ENCODE measurements around the gene TBC1D17. TPM values are rescaled to one million over a fixed set of nuclear protein-coding genes. Genes with fewer than 3 reads are reported as not detected.

Gene TBC1D17
- total RNA-seq, 1 donor from 2014 or later = 44.6 TPM

DNA sequence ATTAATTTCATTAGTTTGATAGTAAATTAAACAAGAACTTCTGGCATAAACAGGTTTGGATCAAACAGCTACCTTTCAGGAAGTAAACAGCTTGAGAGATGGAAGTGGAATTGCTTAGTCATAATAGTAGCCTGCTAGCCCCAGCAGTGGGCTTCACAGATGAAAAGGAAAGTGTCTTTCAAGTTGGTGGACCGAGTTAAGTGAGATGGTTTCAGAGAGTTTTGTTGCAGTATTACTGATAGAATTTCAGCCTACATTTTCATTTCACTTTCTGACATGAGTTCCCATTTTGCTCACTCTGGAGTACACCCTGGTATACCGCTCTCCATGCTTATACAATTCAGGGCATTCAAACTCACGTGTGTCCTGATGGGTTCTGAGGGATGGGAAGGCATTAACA, 28.6 kb upstream of the TBC1D17 start:
- Histone ChIP-seq H3K9me3 (no peaks in the 10 kb centered on the region), H3K27ac (no peak overlapping the region), H3K4me1 (peaks cover 4 to 10% of the 10 kb centered on the region in 2 donors), H3K27me3 (no peaks in the 10 kb centered on the region), H3K4me3 (no peak overlapping the region), H3K36me3 (no peaks in the 10 kb centered on the region)
- DNase-seq (ENCODE audit: low spot score in 2 of 2) = no peak
- intact Hi-C loops (cut with DNase I) = no loop called here
- TF ChIP-seq, protein P1, sequence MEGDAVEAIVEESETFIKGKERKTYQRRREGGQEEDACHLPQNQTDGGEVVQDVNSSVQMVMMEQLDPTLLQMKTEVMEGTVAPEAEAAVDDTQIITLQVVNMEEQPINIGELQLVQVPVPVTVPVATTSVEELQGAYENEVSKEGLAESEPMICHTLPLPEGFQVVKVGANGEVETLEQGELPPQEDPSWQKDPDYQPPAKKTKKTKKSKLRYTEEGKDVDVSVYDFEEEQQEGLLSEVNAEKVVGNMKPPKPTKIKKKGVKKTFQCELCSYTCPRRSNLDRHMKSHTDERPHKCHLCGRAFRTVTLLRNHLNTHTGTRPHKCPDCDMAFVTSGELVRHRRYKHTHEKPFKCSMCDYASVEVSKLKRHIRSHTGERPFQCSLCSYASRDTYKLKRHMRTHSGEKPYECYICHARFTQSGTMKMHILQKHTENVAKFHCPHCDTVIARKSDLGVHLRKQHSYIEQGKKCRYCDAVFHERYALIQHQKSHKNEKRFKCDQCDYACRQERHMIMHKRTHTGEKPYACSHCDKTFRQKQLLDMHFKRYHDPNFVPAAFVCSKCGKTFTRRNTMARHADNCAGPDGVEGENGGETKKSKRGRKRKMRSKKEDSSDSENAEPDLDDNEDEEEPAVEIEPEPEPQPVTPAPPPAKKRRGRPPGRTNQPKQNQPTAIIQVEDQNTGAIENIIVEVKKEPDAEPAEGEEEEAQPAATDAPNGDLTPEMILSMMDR (IDR thresholded peaks at IDR 0.05) = no peak

DNA sequence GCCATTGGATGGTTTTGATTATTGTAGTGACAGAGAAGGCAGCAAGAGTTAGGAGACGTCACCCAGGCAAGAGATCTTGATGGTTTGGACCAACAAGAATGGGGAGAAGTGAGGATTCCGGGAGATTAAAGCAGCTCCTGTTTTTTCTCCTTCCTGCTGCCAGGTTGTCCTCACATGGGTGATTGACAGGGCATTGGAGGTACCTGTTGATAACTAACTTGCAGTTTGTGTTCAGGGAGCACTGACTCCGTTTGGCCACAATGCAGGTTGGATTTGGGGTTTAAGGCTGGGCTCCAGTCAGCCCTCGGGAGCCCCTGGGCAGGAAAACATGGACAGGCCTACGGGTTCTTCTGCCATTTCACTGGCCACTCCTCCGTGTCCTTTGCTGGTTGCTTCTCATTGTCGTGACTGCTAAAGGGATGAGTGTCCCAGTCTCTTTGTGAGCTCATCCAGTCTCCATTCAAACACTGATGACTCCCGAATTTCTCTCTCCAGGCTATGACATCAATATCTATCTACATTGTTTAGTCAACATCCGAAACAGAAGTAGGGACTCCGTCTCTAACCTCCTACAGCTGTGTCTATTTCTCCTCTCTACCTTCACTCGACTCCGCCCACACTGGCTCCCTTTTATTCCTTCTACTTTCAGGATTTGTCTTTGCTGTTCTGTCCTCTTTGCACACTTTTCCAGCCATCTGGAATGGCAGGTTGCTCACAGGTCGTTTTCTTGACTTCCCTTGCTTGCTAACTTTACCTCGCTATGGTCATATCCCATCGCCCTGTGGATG, 27.9 kb upstream of the TBC1D17 start:
- H3K36me3 ChIP-seq = peaks cover 3 to 4% of the 10 kb centered on the region in 2 donors
- H3K27ac ChIP-seq = peak overlapping the region; percentile 99 to 100
- intact Hi-C loops (cut with DNase I) = loop anchor here (1.0 to 10.0 kb wide), 6 partner anchors 31 to 1215 kb away; partner anchors contain the start of genes DBP, FUZ, MED25 and PRMT1
- no peaks in the 10 kb centered on the region for H3K9me3 ChIP-seq
- TF ChIP-seq, protein P1 (IDR thresholded peaks at IDR 0.05) = no peak
- peak overlapping the region in 1 of 2 donors; percentile 90 for H3K4me3 ChIP-seq
- no peak for DNase-seq (ENCODE audit: low spot score in 2 of 2)
- H3K27me3 ChIP-seq = no peaks in the 10 kb centered on the region
- H3K4me1 ChIP-seq = peaks cover 4 to 10% of the 10 kb centered on the region in 2 donors

DNA sequence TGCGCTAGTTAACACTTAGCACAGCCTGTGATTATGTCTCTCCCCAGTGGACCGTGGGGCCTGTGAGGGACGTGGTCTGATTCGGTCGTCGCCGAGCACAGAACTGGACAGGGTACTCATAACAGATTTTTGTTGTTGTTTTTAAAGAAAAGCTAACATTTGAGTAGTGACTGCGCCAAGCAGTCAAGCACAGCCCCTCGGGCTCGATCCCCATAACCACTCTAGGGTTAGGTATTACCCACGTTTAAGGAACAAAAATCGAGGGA, 27.3 kb upstream of the TBC1D17 start:
- H3K27ac ChIP-seq = peak overlapping the region; percentile 99 to 100
- no peak for DNase-seq (ENCODE audit: low spot score in 2 of 2)
- no peaks in the 10 kb centered on the region for H3K27me3 ChIP-seq
- intact Hi-C loops (cut with DNase I) = loop anchor here (1.0 to 10.0 kb wide), 6 partner anchors 32 to 1215 kb away; partner anchors contain the start of genes DBP, FUZ, MED25 and PRMT1
- H3K4me3 ChIP-seq = peak overlapping the region; percentile 85 to 90
- H3K9me3 ChIP-seq = no peaks in the 10 kb centered on the region
- H3K36me3 ChIP-seq = peaks cover 8% of the 10 kb centered on the region in 2 donors
- peaks cover 4 to 10% of the 10 kb centered on the region in 2 donors for H3K4me1 ChIP-seq
- TF ChIP-seq, protein P1 (IDR thresholded peaks at IDR 0.05) = no peak

DNA sequence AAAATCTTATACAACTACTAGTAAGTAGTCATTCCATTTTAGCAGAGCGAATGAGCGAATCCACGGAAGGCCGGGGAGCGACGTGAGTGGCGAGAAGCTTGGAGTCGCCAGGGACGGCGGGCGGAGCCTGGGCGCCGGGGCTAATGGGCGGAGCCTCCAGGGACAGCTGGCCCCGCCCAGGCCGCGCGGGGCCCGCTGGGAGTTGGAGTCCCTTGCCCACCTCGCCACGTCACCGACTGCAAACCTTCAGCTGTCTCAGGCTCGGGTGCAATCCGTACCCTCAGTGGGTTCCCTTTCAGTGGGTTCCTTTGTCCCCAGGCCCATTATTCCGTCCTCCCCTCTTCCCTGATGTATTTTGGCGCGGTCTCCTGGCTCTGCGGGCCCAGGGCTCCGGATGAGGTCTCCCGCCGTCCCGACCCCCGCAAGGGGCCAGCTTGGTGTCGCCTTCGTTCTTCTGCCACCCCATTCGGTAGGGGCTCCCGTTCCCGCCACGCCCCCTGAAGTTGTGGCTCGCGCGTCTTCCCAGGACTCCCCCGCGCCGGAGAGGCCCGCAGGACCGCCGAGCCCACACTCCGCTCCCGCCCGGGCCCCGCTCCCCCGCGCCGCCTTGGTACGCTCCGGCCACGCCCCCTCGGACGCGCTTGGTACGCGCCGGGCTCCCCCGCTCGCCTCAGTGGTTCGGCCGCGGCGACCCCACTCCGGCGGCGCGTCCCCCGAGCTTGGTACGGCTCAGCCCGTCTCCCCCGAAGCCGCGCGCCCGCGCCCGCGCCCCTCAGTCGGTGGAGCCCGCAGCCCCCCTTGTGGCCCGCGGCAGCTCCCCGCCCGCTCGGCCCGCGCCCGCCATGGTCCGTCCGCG, 26.8 kb upstream of the TBC1D17 start, which contains the start of gene PTOV1:
TSS of gene PTOV1 (plus strand) at position 673 of the 856 bp plus-strand sequence.
- intact Hi-C loops (cut with DNase I) = loop anchor here (1.0 to 10.0 kb wide), 7 partner anchors 17 to 1216 kb away; partner anchors contain the start of genes DBP, FUZ, MED25 and PNKP
- no peaks in the 10 kb centered on the region for H3K27me3 ChIP-seq
- TF ChIP-seq, protein P1 (IDR thresholded peaks at IDR 0.05) = peak in 1 of 3 experiments; percentile 4
- peak; percentile 51 to 96 for DNase-seq (ENCODE audit: low spot score in 2 of 2)
- H3K4me3 ChIP-seq = peak within 1 kb of the TSS; percentile 85 to 90
- H3K36me3 ChIP-seq = peaks cover 8 to 13% of the 10 kb centered on the region in 2 donors
- H3K4me1 ChIP-seq = peaks cover 4 to 10% of the 10 kb centered on the region in 2 donors
- H3K27ac ChIP-seq = peak within 1 kb of the TSS; percentile 99 to 100
- H3K9me3 ChIP-seq = no peaks in the 10 kb centered on the region

DNA sequence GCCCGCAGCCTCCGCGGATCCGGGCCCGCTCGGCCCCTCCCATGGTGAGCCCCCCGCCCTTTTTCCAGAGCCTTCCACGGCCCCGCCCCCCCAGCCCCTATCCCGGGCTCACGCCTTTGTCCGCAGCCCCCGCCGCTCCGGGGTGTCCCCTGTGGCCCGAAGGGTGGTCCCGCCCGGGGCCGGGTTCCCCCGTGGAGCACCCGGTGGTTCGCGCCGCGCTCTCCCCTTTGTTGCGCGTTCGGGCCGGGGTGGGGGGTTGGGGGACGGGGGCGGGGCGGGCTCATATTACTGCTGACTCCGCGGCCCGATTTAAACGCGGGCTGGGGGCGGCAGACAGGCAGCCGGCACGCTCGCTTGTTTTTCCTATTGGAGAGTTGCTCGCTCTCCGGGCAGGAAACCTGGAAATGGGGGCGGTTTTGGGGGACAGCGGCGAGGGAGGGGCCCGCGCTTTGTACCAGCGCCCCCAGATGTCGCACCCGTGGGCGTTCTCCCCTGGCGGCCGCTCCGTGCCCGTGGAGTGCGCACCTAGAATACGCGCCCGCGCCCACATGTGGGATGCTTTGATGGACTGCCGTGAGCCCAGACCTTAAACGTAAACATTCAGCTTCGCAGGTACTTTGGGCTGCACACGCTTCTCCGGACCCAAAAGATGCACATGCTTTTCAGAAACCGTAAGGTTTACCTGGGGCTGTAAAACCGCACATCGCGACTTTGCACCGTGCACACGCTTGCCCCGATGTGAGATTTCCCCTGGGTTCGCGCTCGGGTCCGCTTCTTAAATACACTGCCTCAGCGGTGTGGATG, 25.8 kb upstream of the TBC1D17 start:
- no peak for DNase-seq (ENCODE audit: low spot score in 2 of 2)
- Histone ChIP-seq H3K9me3 (no peaks in the 10 kb centered on the region), H3K27ac (peak overlapping the region; percentile 99 to 100), H3K4me1 (peaks cover 4 to 10% of the 10 kb centered on the region in 2 donors), H3K27me3 (no peaks in the 10 kb centered on the region), H3K36me3 (peaks cover 12 to 22% of the 10 kb centered on the region in 2 donors), H3K4me3 (peak overlapping the region; percentile 85 to 90)
- TF ChIP-seq, protein P1 (IDR thresholded peaks at IDR 0.05) = no peak
- intact Hi-C loops (cut with DNase I) = loop anchor here (1.0 to 10.0 kb wide), 3 partner anchors 16 to 1217 kb away; partner anchors contain the start of genes DBP, PNKP and PRMT1

All from ascending aorta (tissue), 2 donors.